Measurements from ENCODE around the gene PPP1R2.
"Not testable (repeated sequence)": the region's sequence is repeated elsewhere in the genome, so short reads cannot be mapped to it uniquely, and the experiment has no call there.

DNA sequence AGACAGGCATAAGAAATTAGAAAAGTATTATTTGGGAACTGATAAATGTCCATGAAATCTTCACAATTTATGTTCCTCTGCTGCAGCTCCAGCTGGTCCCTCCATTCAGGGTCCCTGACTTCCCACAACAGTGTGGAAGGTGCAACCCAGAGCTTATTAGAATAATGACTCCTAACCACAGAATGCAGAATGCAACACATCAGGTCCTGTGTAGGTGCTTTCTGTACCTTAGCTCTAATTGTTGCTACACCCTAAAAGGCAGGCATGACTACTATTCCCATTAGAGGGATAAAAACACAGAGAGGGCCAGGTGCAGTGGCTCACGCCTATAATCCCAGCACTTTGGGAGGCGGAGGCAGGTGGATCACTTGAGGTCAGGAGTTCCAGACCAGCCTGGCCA, 47.3 kb upstream of the PPP1R2 start:
- TF ChIP-seq ZFX (IDR thresholded peaks at IDR 0.05), result not testable (repeated sequence)
- TF ChIP-seq, protein P1, sequence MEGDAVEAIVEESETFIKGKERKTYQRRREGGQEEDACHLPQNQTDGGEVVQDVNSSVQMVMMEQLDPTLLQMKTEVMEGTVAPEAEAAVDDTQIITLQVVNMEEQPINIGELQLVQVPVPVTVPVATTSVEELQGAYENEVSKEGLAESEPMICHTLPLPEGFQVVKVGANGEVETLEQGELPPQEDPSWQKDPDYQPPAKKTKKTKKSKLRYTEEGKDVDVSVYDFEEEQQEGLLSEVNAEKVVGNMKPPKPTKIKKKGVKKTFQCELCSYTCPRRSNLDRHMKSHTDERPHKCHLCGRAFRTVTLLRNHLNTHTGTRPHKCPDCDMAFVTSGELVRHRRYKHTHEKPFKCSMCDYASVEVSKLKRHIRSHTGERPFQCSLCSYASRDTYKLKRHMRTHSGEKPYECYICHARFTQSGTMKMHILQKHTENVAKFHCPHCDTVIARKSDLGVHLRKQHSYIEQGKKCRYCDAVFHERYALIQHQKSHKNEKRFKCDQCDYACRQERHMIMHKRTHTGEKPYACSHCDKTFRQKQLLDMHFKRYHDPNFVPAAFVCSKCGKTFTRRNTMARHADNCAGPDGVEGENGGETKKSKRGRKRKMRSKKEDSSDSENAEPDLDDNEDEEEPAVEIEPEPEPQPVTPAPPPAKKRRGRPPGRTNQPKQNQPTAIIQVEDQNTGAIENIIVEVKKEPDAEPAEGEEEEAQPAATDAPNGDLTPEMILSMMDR (conservative IDR thresholded peaks at IDR 0.05), result not testable (repeated sequence)

Measured in C4-2B (cell line).